Spinal cord (tissue), 10 donors: Measurements from ENCODE around the gene SLC26A6. TPM values are rescaled to one million over a fixed set of nuclear protein-coding genes. Genes with fewer than 3 reads are reported as not detected.

ENCODE experiments used
- DNase-seq, 6 donors: peaks; one replicate each; pipeline versions ENCODE4 v3.0.0 to v3.0.0-alpha.2; 2013 to 2015; ENCODE audit warnings: low spot score in 6 of 6, low read depth in 4 of 6
- H3K27ac ChIP-seq: one replicate; pipeline ENCODE4 v1.5.1; 2013; ENCODE audit warnings: low read depth, low read length, control low read depth
- H3K27me3 ChIP-seq: one replicate; pipeline ENCODE4 v1.6.1; 2013; ENCODE audit warnings: low read length; ENCODE audit not compliant: control insufficient read depth, insufficient read depth
- H3K36me3 ChIP-seq: one replicate; pipeline ENCODE4 v1.6.1; 2013; ENCODE audit warnings: low read length; ENCODE audit not compliant: control insufficient read depth, insufficient read depth
- H3K4me1 ChIP-seq: one replicate; pipeline ENCODE4 v1.6.1; 2013; ENCODE audit warnings: low read length; ENCODE audit not compliant: control insufficient read depth, insufficient read depth
- H3K4me3 ChIP-seq: one replicate; pipeline ENCODE4 v1.5.1; 2013; ENCODE audit warnings: low read depth, low read length, control low read depth
- H3K9me3 ChIP-seq: one replicate; pipeline ENCODE4 v1.6.1; 2013; ENCODE audit warnings: low read length; ENCODE audit not compliant: control insufficient read depth, insufficient read depth
- WGBS: methylation state at CpG from one replicate; pipeline ENCODE4 v1.1.5; 2013; ENCODE audit warnings: missing lambda C conversion rate; ENCODE audit not compliant: insufficient coverage; 5-methylcytosine and 5-hydroxymethylcytosine counted together
- polyA plus RNA-seq, 2 donors: library from polyadenylated mRNA; unstranded; fragments of 120-200 nt; gene quantifications; one replicate each; pipeline ENCODE4 v1.2.1, GENCODE V29; 2013; ENCODE audit not compliant: insufficient read length in 2 of 2
- total RNA-seq, 2 donors: library from RNA; depleted of rRNA in 1 of 2; stranded (reverse); fragments of 120-200 nt in 1 of 2; fragments of >200 nt in 1 of 2; gene quantifications; one replicate each; pipeline versions ENCODE4 v1.2.3 to v1.2.4, GENCODE V29; 2013 to 2014
- donor health status: healthy.

Gene SLC26A6
- total and polyA plus RNA-seq, 4 donors, result 11.7 to 27.5 (median 21.7) TPM

DNA sequence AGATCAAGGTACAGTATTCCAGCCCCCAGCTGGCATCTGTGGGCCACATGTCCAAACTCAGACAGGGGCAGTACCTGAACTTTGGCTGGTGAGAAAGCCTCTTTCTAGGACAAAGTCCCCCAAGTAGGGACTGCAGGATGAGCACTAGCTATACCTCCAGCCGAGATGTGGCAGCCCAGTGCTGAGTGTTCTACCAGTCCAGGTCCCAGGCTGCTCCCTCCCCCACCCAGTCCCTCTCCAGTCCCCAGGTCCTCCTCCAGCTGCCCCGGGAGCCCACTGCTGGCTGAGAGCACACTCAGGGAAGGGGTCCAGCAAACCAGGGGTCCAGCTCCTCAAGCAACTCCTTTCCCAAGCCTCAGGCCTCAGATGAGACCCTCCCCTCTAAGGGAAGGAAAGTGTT lies 1.5 kb downstream of the SLC26A6 start:
- Histone ChIP-seq H3K27me3 (no peaks in the 10 kb centered on the region), H3K36me3 (peaks cover 68% of the 10 kb centered on the region), H3K4me3 (no peak overlapping the region), H3K9me3 (no peaks in the 10 kb centered on the region), H3K27ac (no peak overlapping the region), H3K4me1 (peaks cover 27% of the 10 kb centered on the region)
- 82% methylated on average over 1 of the region's 2 CpGs for WGBS
- DNase-seq, result no peak

- no peaks in the 10 kb centered on the region for H3K9me3 ChIP-seq
- 95% methylated on average over 15 of the region's 15 CpGs for WGBS
- H3K27me3 ChIP-seq, result no peaks in the 10 kb centered on the region
- no peak for DNase-seq
- H3K4me1 ChIP-seq, result peaks cover 27% of the 10 kb centered on the region
- H3K27ac ChIP-seq, result no peak overlapping the region
- H3K4me3 ChIP-seq, result no peak overlapping the region
- H3K36me3 ChIP-seq, result peaks cover 69% of the 10 kb centered on the region
These were observed 2.0 kb downstream of the SLC26A6 start for GRCh38 chr3:48633256-48633655.

DNA sequence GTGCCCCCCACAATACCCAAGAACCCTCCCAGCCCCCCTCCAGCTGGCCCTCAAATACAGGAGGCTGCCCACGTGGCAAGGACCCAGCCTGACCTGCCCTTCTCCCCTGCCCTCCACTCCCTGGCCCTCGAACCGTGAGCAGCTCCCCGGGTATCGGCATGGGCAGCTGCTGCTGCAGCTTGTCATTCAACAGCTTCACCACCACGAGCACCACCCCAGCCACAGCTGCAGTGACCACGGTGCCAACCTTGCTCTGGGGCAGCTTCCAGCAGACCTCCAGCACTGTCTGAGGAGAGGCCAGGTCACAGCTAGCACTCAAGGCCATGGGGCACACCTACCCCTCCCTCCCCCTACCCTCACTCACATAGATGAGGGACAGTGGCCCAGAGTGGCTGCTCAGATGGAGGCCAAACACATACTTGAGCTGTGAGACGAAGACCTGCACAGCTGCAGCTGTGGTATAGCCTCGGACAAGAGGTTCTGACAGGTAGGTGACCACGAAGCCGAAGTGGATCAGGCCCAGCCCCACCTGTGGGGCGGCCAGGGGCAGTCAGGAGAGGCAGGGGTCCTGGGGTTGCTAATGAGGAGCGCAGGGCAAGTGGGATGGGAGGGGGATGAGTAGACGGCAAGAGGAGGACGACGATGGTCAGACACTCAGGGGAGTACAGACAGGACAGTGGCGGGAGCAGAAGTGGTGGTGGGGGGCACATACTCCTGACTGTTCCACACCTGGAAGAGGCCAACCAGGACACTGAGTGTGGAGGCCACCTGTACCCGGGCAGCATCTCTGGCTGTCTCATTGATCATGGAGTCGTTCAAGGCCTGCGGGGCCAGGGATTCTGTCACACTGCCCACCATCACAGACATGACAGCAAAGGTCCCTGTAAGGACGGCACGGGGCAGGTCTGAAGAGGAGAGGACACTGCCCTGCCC lies 3.5 kb downstream of the SLC26A6 start:
- Histone ChIP-seq H3K27me3 (no peaks in the 10 kb centered on the region), H3K27ac (no peak overlapping the region), H3K9me3 (no peaks in the 10 kb centered on the region), H3K4me3 (no peak overlapping the region), H3K4me1 (peaks cover 27% of the 10 kb centered on the region), H3K36me3 (peaks cover 72% of the 10 kb centered on the region)
- WGBS, result 90% methylated on average over 21 of the region's 22 CpGs
- DNase-seq, result no peak

- Histone ChIP-seq H3K36me3 (peaks cover 81% of the 10 kb centered on the region), H3K27me3 (no peaks in the 10 kb centered on the region), H3K9me3 (no peaks in the 10 kb centered on the region), H3K27ac (no peak overlapping the region), H3K4me3 (no peak overlapping the region), H3K4me1 (peaks cover 17% of the 10 kb centered on the region)
- WGBS, result 92% methylated on average over 10 of the region's 12 CpGs
- DNase-seq, result no peak
These were observed 4.4 kb downstream of the SLC26A6 start for GRCh38 chr3:48630833-48631232.

DNA sequence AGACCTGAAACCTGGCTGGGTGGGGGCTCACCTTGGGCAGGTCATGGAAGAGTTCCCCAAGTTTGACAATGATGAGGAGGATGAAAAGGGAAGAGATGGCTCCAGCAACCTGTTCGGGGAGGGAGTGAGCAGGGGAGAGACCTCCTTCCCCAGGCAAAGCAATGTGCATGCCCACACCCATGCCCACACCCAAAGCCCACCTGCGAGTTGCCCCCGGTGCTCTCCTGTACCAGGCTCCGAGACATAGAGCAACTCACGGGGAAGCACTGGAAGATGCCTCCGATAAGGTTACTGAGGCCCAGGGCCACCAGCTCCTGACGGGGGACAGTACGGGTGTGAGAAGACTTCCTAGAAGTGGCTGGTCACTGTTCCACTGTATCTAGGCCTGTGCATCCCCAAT lies 4.9 kb downstream of the SLC26A6 start:
- DNase-seq, result no peak
- 99% methylated on average over 7 of the region's 8 CpGs for WGBS
- H3K4me1 ChIP-seq, result peaks cover 13% of the 10 kb centered on the region
- H3K27me3 ChIP-seq, result no peaks in the 10 kb centered on the region
- no peak overlapping the region for H3K27ac ChIP-seq
- peaks cover 85% of the 10 kb centered on the region for H3K36me3 ChIP-seq
- H3K9me3 ChIP-seq, result no peaks in the 10 kb centered on the region
- no peak overlapping the region for H3K4me3 ChIP-seq

GRCh38 chr3:48629894-48630293 lies 5.4 kb downstream of the SLC26A6 start:
- Histone ChIP-seq H3K27ac (no peak overlapping the region), H3K9me3 (no peaks in the 10 kb centered on the region), H3K27me3 (no peaks in the 10 kb centered on the region), H3K4me3 (no peak overlapping the region), H3K4me1 (peaks cover 12% of the 10 kb centered on the region), H3K36me3 (peaks cover 89% of the 10 kb centered on the region)
- DNase-seq, result no peak
- WGBS, result 93% methylated on average over 12 of the region's 12 CpGs

DNA sequence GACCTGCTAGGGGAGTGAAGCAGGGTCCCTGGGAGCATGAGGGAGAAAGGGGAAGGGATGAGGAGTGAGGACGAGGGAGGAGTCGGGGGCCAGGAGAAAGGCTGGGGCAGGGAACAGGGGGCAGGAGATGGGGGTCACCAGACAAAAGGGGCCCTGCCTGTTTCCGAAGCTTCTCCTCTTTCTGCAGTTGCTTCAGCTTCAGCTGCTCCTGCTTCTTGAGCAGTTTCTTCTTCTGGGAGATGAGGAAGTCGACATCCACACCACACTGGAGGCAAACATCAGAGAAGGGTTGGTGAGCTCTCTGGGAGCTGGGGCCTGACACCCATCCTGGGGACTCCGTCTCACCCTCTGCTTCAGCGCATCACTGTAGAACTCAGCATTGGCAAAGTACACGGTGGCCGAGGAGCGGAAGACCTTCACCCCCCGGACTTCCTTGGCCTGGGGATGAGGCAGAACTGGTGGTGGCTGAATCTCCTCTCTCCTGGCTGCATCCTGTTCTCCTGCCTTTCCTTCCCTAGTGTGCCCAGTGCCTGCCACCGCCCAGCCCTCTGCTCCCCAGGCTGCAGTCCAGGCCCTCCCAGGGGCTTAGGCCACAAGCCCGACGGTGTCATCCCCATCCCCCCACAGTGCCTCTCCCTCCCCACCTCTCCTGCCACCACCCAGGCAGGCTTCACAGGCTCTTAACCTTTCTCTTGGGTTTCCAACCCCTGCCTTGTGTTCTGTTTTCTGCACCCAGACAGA lies 6.8 kb downstream of the SLC26A6 start:
- H3K36me3 ChIP-seq, result peaks cover 94% of the 10 kb centered on the region
- no peak overlapping the region for H3K4me3 ChIP-seq
- DNase-seq, result no peak
- WGBS, result 85% methylated on average over 11 of the region's 13 CpGs
- no peaks in the 10 kb centered on the region for H3K27me3 ChIP-seq
- H3K9me3 ChIP-seq, result no peaks in the 10 kb centered on the region
- H3K4me1 ChIP-seq, result no peaks in the 10 kb centered on the region
- H3K27ac ChIP-seq, result no peak overlapping the region

- DNase-seq, result no peak
- Histone ChIP-seq H3K4me3 (no peak overlapping the region), H3K4me1 (no peaks in the 10 kb centered on the region), H3K27me3 (no peaks in the 10 kb centered on the region), H3K9me3 (no peaks in the 10 kb centered on the region), H3K27ac (no peak overlapping the region), H3K36me3 (peaks cover 81% of the 10 kb centered on the region)
- WGBS, result 94% methylated on average over 4 of the region's 6 CpGs
These were observed 9.7 kb downstream of the SLC26A6 start for GRCh38 chr3:48625600-48625999.

DNA sequence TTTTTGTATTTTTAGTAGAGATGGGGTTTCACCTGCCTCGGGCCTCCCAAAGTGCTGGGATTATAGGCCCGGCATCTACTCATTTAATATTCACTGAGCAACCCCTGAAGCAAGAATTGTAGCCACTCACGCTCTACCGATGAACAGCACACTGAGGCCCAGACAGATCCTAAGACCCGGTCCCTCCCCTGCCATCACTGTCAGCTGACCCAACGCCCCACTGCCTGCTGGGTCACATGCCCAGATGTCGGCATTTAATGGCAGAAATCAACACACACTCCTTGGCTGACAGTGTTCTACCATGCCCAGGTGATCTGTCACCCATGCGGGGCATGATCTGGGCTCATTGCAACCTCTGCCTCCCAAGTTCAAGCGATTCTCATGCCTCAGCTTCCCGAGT lies 10.5 kb downstream of the SLC26A6 start:
- no peaks in the 10 kb centered on the region for H3K4me1 ChIP-seq
- H3K4me3 ChIP-seq, result no peak overlapping the region
- no peaks in the 10 kb centered on the region for H3K27me3 ChIP-seq
- no peak overlapping the region for H3K27ac ChIP-seq
- 92% methylated on average over 9 of the region's 10 CpGs for WGBS
- H3K36me3 ChIP-seq, result peaks cover 81% of the 10 kb centered on the region
- DNase-seq, result no peak
- H3K9me3 ChIP-seq, result no peaks in the 10 kb centered on the region
